GM19023 (cell line): ENCODE data around the gene DNASE1L2.

Experiments used
- ATAC-seq: cut with Tn5 transposase; IDR thresholded peaks from one replicate; pipeline ENCODE4 v1.9.1; 2021; ENCODE audit warnings: mild to moderate bottlenecking, moderate library complexity; ENCODE audit not compliant: unreplicated experiment

Gene DNASE1L2

GRCh38 chr16:2223221-2223941 is 12.9 kb upstream of the DNASE1L2 start, which contains the start of gene E4F1:
E4F1 (plus strand) TSS chr16:2223591; CDS start chr16:2223614, 23 bp downstream.
- peak; percentile 95 for ATAC-seq

GRCh38 chr16:2223942-2224486 is 12.2 kb upstream of the DNASE1L2 start:
- ATAC-seq: peak; percentile 15

GRCh38 chr16:2226245-2226793 is 9.9 kb upstream of the DNASE1L2 start:
- ATAC-seq: no peak

GRCh38 chr16:2226918-2227317 is 9.3 kb upstream of the DNASE1L2 start:
- no peak for ATAC-seq

GRCh38 chr16:2228161-2228824 is 8.0 kb upstream of the DNASE1L2 start:
- ATAC-seq: no peak

- ATAC-seq: no peak
These were observed 7.2 kb upstream of the DNASE1L2 start for GRCh38 chr16:2229091-2229490.

GRCh38 chr16:2229632-2230250 is 6.5 kb upstream of the DNASE1L2 start:
- no peak for ATAC-seq

- no peak for ATAC-seq
These were observed 5.9 kb upstream of the DNASE1L2 start for GRCh38 chr16:2230376-2230775.

- ATAC-seq: no peak
These were observed 5.0 kb upstream of the DNASE1L2 start for GRCh38 chr16:2231016-2231931.

- ATAC-seq: no peak
These were observed 3.9 kb upstream of the DNASE1L2 start for GRCh38 chr16:2232094-2232990.

GRCh38 chr16:2233046-2233775 is 3.0 kb upstream of the DNASE1L2 start:
- ATAC-seq: no peak

- ATAC-seq: no peak
These were observed 2.1 kb upstream of the DNASE1L2 start for GRCh38 chr16:2233872-2234812.

GRCh38 chr16:2234813-2235170 is 1.5 kb upstream of the DNASE1L2 start:
- no peak for ATAC-seq

GRCh38 chr16:2235234-2235651 is 1.0 kb upstream of the DNASE1L2 start:
- ATAC-seq: no peak

- ATAC-seq: no peak
These were observed 428 bp upstream of the DNASE1L2 start for GRCh38 chr16:2235695-2236336.

GRCh38 chr16:2237102-2237482 is 848 bp downstream of the DNASE1L2 start:
- no peak for ATAC-seq

GRCh38 chr16:2237493-2238149 is 1.4 kb downstream of the DNASE1L2 start:
- ATAC-seq: no peak
